K562 (cell line): ENCODE data around the gene PLA2G12B. TPM values are rescaled to one million over a fixed set of nuclear protein-coding genes. Genes with fewer than 3 reads are reported as not detected.
A peak's percentile ranks its signal among the peaks of the same experiment; 100 is the strongest.

Experiments used
- GABPB1 ChIP-seq: sonication (generic); formaldehyde crosslinking; IDR thresholded peaks from 2 replicates; pipeline ENCODE4 v1.8.0; 2022; ENCODE audit warnings: mild to moderate bottlenecking, missing genetic modification reagents
- GTF2A2 ChIP-seq: IDR thresholded peaks from 2 replicates; pipeline ENCODE4 v1.6.1; 2016; ENCODE audit warnings: mild to moderate bottlenecking, missing genetic modification characterization, missing compliant biosample characterization
- HDAC1 ChIP-seq, 2 experiments: fragments of 450-650 bp; IDR thresholded peaks; 2 replicates each; pipeline ENCODE4 v1.6.1; 2016 to 2017; ENCODE audit warnings: inconsistent platforms in 1 of 2, mild to moderate bottlenecking in 1 of 2, moderate library complexity in 1 of 2
- HMG20B ChIP-seq: fragments of 250-450 bp; sonication (Bioruptor Pico); IDR thresholded peaks from 2 replicates; pipeline ENCODE4 v1.5.0; 2021; ENCODE audit warnings: mild to moderate bottlenecking
- NFE2L1 ChIP-seq: fragments of 450-650 bp; IDR thresholded peaks from 2 replicates; pipeline ENCODE4 v1.6.1; 2016; ENCODE audit warnings: missing genetic modification characterization, low read depth, mild to moderate bottlenecking, missing compliant biosample characterization, moderate library complexity, borderline replicate concordance
- RBM14 ChIP-seq: fragments of 200-400 bp; formaldehyde crosslinking; IDR thresholded peaks from 2 replicates; pipeline ENCODE4 v1.6.1; 2018; ENCODE audit warnings: low read depth, mild to moderate bottlenecking, low read length, moderate library complexity, borderline replicate concordance; ENCODE audit not compliant: insufficient read depth
- STAT5A ChIP-seq: IDR thresholded peaks from 2 replicates; pipeline ENCODE4 v1.6.1; 2012; ENCODE audit warnings: low read length, inconsistent platforms, borderline replicate concordance
- SUPT5H ChIP-seq: fragments of 450-650 bp; IDR thresholded peaks from 2 replicates; pipeline ENCODE4 v1.6.1; 2016
- TAF9B ChIP-seq: fragments of 450-650 bp; IDR thresholded peaks from 2 replicates; pipeline ENCODE4 v1.6.1; 2018; ENCODE audit warnings: mild to moderate bottlenecking; ENCODE audit not compliant: partially characterized antibody
- polyA plus RNA-seq, 8 experiments: library from polyadenylated mRNA; depleted of rRNA in 4 of 8; stranded (reverse) in 5 of 8; unstranded in 3 of 8; fragments of >200 nt; fragmentation: Nextera tagmentation in 2 of 8; fragmentation: Illumina TruSeq in 1 of 8; extraction: Ambion mirVana in 2 of 8; extraction: Trizol in 1 of 8; gene quantifications; 2 replicates each; pipeline versions ENCODE4 v1.2.1 to v1.2.3, GENCODE V29; 2011 to 2014; ENCODE audit warnings: inconsistent platforms in 1 of 8, missing spikeins in 1 of 8
- total RNA-seq, 7 experiments: library from RNA; depleted of rRNA in 6 of 7; stranded (reverse); fragments of >200 nt in 6 of 7; fragmentation: Illumina TruSeq in 2 of 7; extraction: Trizol in 2 of 7; gene quantifications; 2 replicates each; pipeline versions ENCODE4 v1.2.1 to v1.2.3, GENCODE V29; 2011 to 2021; ENCODE audit warnings: low replicate concordance in 1 of 7
- TF ChIP-seq, protein P1 (sequence below): fragments of 250-450 bp; sonication (Bioruptor Pico); IDR thresholded peaks from 2 replicates; pipeline ENCODE4 v1.4.0; 2020; ENCODE audit warnings: mild to moderate bottlenecking, moderate library complexity
- TF ChIP-seq, protein P2 (sequence below): fragments of 200-400 bp; formaldehyde crosslinking; IDR thresholded peaks from 2 replicates; pipeline ENCODE4 v1.6.1; 2017; ENCODE audit warnings: mild to moderate bottlenecking, low read depth, low read length, moderate library complexity
- TF ChIP-seq, protein P3 (sequence below): fragments of 250-450 bp; sonication (Bioruptor Pico); IDR thresholded peaks from 2 replicates; pipeline ENCODE4 v1.5.0; 2021
- TF ChIP-seq, protein P4 (sequence below): IDR thresholded peaks from 3 replicates; pipeline ENCODE4 v1.6.1; 2011; ENCODE audit warnings: borderline replicate concordance, mild to moderate bottlenecking; ENCODE audit not compliant: insufficient read length, insufficient read depth

PLA2G12B gene
- total and polyA plus RNA-seq, 9 of the 15 experiments (the other 6 are each of a cell fraction or from before 2014, with no cell fraction given) = not detected

DNA sequence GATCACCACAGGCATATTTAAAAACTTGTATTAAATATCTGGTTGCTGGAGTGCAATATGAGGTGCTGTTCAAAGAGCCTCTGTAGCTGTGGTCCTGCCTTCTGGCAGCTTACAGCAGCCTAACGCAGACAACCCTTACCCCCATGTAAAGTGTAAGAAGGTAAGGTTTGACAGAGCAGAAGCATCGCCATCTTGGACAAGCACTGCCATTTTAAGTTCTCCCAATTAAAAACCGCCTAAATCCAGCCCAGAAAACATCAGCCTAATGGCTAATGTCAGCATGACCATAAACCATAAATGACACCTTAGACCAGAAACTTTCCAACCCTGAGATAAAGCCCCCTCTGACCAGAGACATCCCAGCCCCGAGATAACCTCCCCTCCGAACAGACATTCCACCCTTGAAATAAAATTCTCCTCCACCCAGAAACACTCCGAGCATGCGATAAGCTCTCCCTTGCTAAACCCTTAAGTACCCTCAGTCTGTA lies 66.4 kb downstream of the PLA2G12B start (continued):
- TF ChIP-seq, protein P1, sequence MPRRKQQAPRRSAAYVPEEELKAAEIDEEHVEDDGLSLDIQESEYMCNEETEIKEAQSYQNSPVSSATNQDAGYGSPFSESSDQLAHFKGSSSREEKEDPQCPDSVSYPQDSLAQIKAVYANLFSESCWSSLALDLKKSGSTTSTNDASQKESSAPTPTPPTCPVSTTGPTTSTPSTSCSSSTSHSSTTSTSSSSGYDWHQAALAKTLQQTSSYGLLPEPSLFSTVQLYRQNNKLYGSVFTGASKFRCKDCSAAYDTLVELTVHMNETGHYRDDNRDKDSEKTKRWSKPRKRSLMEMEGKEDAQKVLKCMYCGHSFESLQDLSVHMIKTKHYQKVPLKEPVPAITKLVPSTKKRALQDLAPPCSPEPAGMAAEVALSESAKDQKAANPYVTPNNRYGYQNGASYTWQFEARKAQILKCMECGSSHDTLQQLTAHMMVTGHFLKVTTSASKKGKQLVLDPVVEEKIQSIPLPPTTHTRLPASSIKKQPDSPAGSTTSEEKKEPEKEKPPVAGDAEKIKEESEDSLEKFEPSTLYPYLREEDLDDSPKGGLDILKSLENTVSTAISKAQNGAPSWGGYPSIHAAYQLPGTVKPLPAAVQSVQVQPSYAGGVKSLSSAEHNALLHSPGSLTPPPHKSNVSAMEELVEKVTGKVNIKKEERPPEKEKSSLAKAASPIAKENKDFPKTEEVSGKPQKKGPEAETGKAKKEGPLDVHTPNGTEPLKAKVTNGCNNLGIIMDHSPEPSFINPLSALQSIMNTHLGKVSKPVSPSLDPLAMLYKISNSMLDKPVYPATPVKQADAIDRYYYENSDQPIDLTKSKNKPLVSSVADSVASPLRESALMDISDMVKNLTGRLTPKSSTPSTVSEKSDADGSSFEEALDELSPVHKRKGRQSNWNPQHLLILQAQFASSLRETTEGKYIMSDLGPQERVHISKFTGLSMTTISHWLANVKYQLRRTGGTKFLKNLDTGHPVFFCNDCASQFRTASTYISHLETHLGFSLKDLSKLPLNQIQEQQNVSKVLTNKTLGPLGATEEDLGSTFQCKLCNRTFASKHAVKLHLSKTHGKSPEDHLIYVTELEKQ = no peak
- TF ChIP-seq GABPB1 (CRISPR knock-in tag) (no peak), TAF9B (no peak), SUPT5H (no peak), HDAC1 (IDR thresholded peaks at IDR 0.05) (peak in 1 of 2 experiments; percentile 52; a peak in 1 of 4 replicates), RBM14 (no peak), STAT5A (no peak), HMG20B (CRISPR knock-in tag) (no peak), NFE2L1 (tag) (peak; percentile 32; the same call in 1 of the 2 replicates), GTF2A2 (tag) (peak; percentile 57; the same call in 1 of the 2 replicates)
- TF ChIP-seq, protein P2, sequence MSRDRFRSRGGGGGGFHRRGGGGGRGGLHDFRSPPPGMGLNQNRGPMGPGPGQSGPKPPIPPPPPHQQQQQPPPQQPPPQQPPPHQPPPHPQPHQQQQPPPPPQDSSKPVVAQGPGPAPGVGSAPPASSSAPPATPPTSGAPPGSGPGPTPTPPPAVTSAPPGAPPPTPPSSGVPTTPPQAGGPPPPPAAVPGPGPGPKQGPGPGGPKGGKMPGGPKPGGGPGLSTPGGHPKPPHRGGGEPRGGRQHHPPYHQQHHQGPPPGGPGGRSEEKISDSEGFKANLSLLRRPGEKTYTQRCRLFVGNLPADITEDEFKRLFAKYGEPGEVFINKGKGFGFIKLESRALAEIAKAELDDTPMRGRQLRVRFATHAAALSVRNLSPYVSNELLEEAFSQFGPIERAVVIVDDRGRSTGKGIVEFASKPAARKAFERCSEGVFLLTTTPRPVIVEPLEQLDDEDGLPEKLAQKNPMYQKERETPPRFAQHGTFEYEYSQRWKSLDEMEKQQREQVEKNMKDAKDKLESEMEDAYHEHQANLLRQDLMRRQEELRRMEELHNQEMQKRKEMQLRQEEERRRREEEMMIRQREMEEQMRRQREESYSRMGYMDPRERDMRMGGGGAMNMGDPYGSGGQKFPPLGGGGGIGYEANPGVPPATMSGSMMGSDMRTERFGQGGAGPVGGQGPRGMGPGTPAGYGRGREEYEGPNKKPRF = no peak
- TF ChIP-seq, protein P3, sequence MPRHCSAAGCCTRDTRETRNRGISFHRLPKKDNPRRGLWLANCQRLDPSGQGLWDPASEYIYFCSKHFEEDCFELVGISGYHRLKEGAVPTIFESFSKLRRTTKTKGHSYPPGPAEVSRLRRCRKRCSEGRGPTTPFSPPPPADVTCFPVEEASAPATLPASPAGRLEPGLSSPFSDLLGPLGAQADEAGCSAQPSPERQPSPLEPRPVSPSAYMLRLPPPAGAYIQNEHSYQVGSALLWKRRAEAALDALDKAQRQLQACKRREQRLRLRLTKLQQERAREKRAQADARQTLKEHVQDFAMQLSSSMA (CRISPR knock-in tag) = no peak
- TF ChIP-seq, protein P4, sequence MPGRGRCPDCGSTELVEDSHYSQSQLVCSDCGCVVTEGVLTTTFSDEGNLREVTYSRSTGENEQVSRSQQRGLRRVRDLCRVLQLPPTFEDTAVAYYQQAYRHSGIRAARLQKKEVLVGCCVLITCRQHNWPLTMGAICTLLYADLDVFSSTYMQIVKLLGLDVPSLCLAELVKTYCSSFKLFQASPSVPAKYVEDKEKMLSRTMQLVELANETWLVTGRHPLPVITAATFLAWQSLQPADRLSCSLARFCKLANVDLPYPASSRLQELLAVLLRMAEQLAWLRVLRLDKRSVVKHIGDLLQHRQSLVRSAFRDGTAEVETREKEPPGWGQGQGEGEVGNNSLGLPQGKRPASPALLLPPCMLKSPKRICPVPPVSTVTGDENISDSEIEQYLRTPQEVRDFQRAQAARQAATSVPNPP = no peak
